ENCODE results near the gene FBXO7.
A peak's percentile ranks its signal among the peaks of the same experiment; 100 is the strongest.

FBXO7 gene

GRCh38 chr22:32490279-32490678 is 15.7 kb downstream of the FBXO7 start:
- DNase-seq (ENCODE audit: low read depth), result no peak

- DNase-seq (ENCODE audit: low read depth), result no peak
Observed at GRCh38 chr22:32492111-32492510, 17.5 kb downstream of the FBXO7 start.

- no peak for DNase-seq (ENCODE audit: low read depth)
Observed at GRCh38 chr22:32493551-32493950, 18.9 kb downstream of the FBXO7 start.

- no peak for DNase-seq (ENCODE audit: low read depth)
Observed at GRCh38 chr22:32494971-32495370, 20.4 kb downstream of the FBXO7 start.

- DNase-seq (ENCODE audit: low read depth), result no peak
Observed at GRCh38 chr22:32499666-32500065, 25.1 kb downstream of the FBXO7 start.

- no peak for DNase-seq (ENCODE audit: low read depth)
Observed at GRCh38 chr22:32501836-32502752, 27.5 kb downstream of the FBXO7 start.

GRCh38 chr22:32509045-32509444 is 34.4 kb downstream of the FBXO7 start:
- no peak for DNase-seq (ENCODE audit: low read depth)

- DNase-seq (ENCODE audit: low read depth), result no peak
Observed at GRCh38 chr22:32511274-32511673, 36.7 kb downstream of the FBXO7 start.

- no peak for DNase-seq (ENCODE audit: low read depth)
Observed at GRCh38 chr22:32511776-32512175, 37.2 kb downstream of the FBXO7 start.

- no peak for DNase-seq (ENCODE audit: low read depth)
Observed at GRCh38 chr22:32512267-32512982, 37.8 kb downstream of the FBXO7 start.

GRCh38 chr22:32515084-32515483 is 40.5 kb downstream of the FBXO7 start:
- no peak for DNase-seq (ENCODE audit: low read depth)

GRCh38 chr22:32517488-32517887 is 42.9 kb downstream of the FBXO7 start:
- DNase-seq (ENCODE audit: low read depth), result no peak

GRCh38 chr22:32517921-32518320 is 43.3 kb downstream of the FBXO7 start:
- DNase-seq (ENCODE audit: low read depth), result no peak

- no peak for DNase-seq (ENCODE audit: low read depth)
Observed at GRCh38 chr22:32518381-32518780, 43.8 kb downstream of the FBXO7 start.

GRCh38 chr22:32518848-32519247 is 44.2 kb downstream of the FBXO7 start:
- DNase-seq (ENCODE audit: low read depth), result no peak

GRCh38 chr22:32520612-32521011 is 46.0 kb downstream of the FBXO7 start:
- no peak for DNase-seq (ENCODE audit: low read depth)

GRCh38 chr22:32522237-32522636 is 47.6 kb downstream of the FBXO7 start:
- no peak for DNase-seq (ENCODE audit: low read depth)

GRCh38 chr22:32527756-32528155 is 53.1 kb downstream of the FBXO7 start:
- no peak for DNase-seq (ENCODE audit: low read depth)

GRCh38 chr22:32528316-32528715 is 53.7 kb downstream of the FBXO7 start:
- no peak for DNase-seq (ENCODE audit: low read depth)

GRCh38 chr22:32528984-32529982 is 54.7 kb downstream of the FBXO7 start:
- DNase-seq (ENCODE audit: low read depth), result peak; percentile 65

- no peak for DNase-seq (ENCODE audit: low read depth)
Observed at GRCh38 chr22:32531228-32531627, 56.6 kb downstream of the FBXO7 start.

All from stromal cell of bone marrow (primary cell).